Left cardiac atrium (tissue), 4 donors: ENCODE data around the gene ROR2. TPM values are rescaled to one million over a fixed set of nuclear protein-coding genes. Genes with fewer than 3 reads are reported as not detected.
"Not testable (repeated sequence)": the region's sequence is repeated elsewhere in the genome, so short reads cannot be mapped to it uniquely, and the experiment has no call there.

Experiments used
- ATAC-seq, 2 donors: fragments of 200-7000 bp; cut with Tn5 transposase; one replicate each; pipeline ENCODE4 v1.9.1; 2020; ENCODE audit warnings: mild to moderate bottlenecking in 2 of 2, moderate library complexity in 2 of 2
- DNase-seq: peaks from one replicate; pipeline ENCODE4 v3.0.0-alpha.2; 2020
- intact Hi-C, 2 donors: fragments of 100-400 bp; cut with DNase I; formaldehyde crosslinking; loops; one replicate each; pipeline versions ENCODE4 v1.14.1 to v1.15.1; 2022 to 2023
- total RNA-seq, 2 donors: library from RNA; stranded (reverse); fragmentation: NEBNext Ultra II Directional; extraction: Animal tissue kit (Norgen Biotek cat#: 25700); gene quantifications; one replicate each; pipeline ENCODE4 v1.2.1, GENCODE V29; 2021
- donor health status: DM: no; HTN: yes; CAD: no.
- donor health status: DM: no; HTN: yes; CAD: no; lungs with severe emphysema.
- donor health status: DM: yes; HTN: yes; CAD: no.
- donor health status: Dilated cardiomyopathy.

ROR2 gene
- total RNA-seq, 2 donors from 2014 or later = 18.0 to 25.4 TPM

DNA sequence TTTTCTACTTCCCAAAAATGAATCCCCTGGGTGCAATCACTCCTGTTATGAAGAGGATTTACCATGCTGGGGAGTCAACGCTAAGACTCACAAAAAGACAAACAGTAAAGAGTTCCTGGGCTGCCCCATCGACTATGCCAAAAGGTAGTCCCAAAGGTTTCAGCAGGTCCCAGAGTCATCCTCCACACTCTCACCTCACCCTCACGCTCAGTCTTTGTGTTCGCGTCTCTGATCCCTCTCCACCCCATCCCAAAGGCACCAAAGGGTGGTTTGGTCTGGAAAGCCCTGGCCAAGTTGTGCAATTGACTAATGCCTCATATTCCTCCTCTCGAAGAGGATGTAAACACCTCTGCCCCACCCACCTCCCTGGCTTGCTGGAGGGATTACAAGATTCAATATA, 286.2 kb downstream of the ROR2 start:
- DNase-seq = no peak
- no peak for ATAC-seq

DNA sequence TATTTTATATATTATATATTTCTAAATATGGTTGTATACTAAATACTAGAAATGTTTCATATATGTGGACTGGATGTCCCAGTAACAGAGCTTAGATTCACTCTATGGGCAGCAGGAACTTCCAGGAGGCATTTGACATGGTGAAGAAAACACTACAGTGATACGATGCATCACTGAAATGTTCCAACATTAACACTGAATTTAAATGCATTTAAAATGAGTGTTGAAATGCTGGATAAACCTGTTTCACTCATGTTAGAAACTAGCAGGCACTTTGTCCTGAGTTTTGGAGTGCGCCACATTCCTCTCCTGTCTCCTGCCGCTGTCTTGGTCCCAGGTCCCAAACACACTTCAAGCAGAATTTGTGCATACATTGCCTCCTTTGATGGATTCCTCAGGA, 288.6 kb downstream of the ROR2 start:
- DNase-seq (no peak), ATAC-seq (no peak)
- intact Hi-C loops = no loop called here

More for the DNA sequence above, 286.2 kb downstream of the ROR2 start:
- intact Hi-C loops = no loop called here

DNA sequence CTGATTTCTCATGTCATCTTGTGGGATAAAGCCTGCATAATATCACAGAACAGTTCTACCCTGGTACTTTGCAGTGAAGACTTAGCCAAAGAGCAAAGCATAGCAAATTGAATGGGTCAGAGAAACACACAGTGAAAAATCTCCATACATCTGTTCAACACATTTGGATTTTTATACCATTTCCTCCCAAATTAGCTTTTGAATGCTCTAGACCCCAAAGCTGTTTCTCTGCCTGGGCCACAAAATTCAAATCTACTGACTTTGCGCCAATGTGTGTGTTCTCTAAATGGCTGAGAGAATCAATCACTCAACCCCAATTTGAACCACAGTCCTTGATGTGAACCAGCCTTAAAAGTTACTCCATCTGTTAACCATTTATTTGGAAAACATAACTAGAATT, 289.5 kb downstream of the ROR2 start:
- intact Hi-C loops = no loop called here
- DNase-seq (no peak), ATAC-seq (no peak)

DNA sequence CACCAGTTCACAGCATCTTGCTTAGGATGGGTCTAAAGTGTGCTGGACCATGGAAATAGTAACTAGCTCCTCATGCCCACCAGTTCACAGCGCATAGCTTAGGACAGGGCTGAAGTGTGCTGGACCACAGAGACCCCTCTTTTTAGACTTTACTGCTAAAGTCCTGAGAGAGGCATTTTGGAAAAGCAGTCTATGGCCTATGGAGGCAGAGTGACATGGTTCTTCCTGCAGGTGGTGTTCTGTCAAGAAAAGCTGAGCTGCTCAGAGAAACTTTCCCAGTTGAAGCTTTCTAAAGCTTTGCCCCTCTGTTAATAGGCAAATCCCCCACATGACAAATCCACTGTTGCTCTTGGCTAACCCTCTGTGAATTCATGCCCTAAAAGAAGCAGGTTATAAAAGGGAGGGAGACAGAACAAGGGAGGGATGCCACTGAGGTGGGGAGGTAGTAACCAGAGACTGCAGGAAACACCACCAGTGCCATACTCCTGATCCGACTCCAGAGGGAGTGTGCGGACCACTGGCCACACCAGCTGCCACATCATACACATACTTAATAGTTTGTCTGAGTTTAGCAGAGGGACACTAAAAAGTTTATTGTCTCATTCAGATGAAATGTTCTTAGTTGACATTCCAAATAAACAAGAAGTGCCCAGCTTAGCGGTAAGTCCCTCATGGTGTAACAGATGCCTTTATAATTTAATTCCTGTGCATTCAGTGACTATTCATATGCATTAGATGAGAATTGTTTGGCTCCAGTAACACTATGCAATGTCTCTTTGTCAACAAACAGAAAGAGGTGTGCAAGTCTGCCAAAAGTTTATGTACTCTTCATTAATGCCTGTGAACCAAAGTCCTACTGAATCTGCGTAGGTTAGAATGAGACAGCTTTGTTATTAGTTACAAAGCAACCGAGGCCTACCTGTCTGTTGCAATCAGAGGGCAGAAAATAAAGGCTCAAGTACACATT, 290.2 kb downstream of the ROR2 start:
- ATAC-seq (peak; percentile 52 to 57), DNase-seq (no peak)
- intact Hi-C loops = no loop called here

DNA sequence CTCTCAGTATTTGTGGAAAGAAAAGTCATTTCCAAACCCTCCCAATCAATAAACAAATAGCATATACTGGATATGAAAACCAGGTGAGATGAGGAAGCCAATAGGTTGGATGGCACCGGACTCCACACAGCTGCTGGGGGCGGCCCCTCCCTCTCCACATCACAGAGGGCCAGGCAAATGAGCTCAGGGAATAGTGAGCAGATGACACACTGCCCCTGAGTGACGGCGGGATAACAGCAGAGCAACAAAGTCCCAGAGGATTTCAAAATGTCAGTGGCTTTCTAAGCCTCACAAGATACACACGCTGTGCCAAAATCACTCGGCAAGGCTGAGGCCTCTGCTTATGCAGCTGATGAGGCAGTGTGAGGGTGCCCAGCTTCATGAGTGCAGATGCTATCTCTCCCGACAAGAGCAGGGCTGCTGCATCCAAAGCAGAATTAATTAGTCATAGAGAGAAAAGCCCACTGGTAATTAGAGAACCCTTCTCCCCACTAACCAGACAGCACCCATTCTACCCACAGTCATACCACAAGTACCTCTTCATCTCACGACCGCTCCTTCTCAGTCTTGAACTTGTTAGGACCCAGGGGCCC, 291.4 kb downstream of the ROR2 start:
- intact Hi-C loops = no loop called here
- DNase-seq (no peak), ATAC-seq (no peak)

DNA sequence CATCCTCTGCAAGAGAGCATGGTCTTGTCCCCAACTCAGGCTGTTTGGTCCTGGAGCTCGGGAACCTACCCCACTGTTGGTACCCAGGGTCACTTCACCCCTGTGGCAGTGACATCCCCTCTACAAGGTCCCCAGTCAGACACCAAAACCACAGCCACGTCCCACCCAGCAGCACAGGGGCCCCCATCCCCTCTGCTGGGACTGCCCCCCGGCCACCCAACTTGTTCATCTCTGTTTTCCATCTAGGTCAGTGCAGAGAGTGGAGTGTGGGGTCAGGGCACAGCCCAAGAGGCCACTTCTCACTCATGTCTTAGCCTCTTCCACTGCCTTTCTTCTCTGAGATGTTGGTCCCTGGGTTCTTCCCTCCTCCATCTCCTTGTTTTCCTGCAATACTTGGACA, 292.5 kb downstream of the ROR2 start:
- DNase-seq (no peak), ATAC-seq (no peak)
- intact Hi-C loops = no loop called here

DNA sequence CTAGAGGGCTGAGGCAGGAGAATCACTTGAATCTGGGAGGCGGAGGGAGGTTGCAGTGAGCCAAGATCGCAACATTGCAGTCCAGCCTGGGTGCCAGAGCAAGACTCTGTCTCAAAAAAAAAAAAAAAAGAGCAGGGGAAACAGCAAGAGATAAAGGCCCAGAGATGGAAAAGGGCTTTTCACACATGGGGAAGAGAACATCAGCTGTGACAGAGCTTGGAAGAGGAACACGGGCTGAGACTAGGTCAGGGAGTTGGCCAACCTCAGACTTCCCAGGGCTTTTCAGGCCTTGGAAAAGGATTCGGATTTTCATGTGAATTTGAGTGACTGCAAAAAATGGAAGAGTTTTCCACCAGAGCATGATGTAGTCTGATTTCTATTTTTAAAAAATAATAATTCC, 294.4 kb downstream of the ROR2 start:
- ATAC-seq (peak in 1 of 2 donors; percentile 32), DNase-seq (no peak)
- intact Hi-C loops = no loop called here

DNA sequence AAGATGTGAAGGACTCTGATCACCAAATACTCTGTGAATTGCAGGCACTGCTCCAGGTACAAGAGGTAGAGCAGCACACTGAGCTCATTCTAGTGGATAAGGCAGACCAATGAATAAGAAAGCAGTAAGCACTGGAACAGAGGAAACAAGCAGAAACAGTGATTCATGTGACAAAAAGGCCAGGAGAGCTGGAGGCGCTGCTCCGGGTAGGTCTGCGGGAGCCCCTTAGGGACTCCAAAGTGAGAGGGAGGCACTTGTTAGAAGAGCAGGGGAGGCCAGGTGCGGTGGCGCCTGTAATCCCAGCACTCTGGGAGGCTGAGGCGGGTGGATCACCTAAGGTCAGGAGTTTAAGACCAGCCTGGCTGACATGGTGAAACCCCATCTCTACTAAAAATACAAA, 294.8 kb downstream of the ROR2 start:
- intact Hi-C loops = no loop called here
- ATAC-seq = peak in 1 of 2 donors; percentile 22
- DNase-seq = no peak

DNA sequence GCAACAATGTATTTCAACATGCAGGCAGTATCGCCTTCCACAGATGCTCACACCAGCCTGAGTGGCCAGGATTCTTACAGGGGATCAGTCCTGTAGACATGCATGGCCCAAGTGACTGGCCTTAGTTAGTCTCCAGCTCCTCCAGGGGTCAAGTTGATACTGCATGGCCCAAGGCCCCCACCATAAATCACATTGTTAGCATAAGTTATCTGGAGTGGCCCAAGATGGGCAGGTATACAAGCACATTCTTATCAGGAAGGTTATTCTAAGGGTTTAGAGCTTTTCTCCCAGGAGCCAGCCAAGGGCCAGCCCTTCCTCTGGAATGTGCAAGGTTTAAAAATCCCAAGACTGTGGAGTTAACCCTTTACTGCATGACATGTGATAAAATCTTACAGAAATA, 295.5 kb downstream of the ROR2 start:
- DNase-seq (no peak), ATAC-seq (no peak)
- intact Hi-C loops = no loop called here

DNA sequence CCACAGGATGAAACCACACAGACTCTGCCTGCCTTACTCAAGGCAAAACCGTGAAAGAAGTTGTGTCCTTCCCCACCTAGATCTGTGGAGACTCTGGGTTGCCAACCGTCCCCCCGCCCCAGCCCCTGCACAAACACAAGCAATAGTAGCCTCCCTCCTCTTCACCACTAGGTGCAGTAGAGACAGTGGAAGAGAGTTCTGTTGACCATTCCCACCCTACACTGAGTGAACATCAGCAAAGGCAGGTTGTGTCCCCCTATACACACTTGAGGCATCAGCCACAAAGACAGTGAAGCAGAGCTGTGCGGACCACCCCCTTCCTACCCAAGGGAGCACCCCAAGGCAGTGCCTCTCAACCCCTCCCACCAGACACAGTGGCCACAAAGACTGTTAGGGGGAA, 302.7 kb downstream of the ROR2 start:
- ATAC-seq (no peak), DNase-seq (no peak)
- intact Hi-C loops = no loop called here

DNA sequence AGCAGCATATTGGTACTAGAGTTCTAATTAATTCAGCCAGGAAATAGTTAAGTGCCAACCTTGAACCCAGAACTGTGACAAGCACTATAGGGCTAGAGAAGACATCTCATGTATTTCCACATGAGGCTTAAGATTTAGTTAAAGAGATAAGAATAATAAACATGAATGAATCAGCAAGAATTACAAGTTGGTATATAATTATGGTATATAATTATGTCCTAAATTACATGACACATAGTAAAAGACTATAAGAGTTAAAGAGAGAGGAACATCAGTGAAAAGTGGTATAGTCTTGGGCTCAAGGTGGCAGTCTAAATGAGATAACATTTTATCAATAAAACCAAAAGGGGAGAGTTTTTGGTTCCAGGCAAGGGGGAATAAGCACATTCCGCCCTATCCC, 303.3 kb downstream of the ROR2 start:
- ATAC-seq (no peak), DNase-seq (no peak)
- intact Hi-C loops = no loop called here

DNA sequence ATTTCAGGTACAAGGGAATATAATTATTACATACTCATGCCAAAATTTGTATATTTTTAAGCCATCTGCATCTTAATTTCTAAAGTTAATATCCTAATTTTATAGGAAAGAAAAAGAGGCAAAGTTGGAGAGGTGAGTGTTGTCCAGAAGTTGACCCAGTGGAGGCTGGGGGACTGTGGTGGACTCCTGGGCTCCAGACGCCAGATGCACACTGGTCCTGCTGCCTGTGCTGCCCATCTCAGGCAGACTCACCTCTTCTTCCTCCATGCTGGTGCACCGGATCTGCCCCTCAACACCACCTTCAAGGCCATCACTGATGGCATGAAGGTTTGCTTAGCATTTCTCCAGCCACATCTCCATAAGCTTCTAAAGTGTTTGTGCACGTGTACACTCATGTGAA, 305.6 kb downstream of the ROR2 start:
- DNase-seq (no peak), ATAC-seq (no peak)
- intact Hi-C loops = no loop called here

DNA sequence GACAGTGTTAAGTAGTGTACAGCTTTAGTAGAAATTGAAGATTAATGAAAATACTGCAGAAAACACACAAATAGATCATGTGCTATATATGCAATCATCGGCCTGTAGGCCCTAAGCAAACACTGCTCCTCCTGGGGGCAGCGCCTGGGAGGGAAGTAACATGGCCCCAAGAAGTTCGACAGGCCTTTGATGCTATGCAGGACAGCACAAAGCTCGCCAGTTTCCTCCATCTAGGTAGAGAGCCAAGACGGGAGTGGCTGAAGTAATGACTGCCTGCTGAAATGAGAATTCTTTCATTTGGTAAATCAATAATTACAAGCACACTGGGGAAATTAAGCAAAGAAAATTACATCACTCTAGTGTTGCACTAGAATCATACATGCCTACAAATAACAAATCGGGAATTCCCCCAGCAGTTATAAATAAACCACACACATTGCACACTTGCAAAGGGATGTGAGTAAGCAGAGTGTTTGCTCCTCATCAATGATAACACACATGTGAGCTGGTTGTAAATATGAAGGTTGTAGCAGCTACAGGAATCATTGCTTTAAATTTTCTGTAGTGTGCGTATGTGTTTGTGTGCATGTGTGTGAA, 306.4 kb downstream of the ROR2 start:
- intact Hi-C loops = no loop called here
- no peak for ATAC-seq
- DNase-seq = no peak

DNA sequence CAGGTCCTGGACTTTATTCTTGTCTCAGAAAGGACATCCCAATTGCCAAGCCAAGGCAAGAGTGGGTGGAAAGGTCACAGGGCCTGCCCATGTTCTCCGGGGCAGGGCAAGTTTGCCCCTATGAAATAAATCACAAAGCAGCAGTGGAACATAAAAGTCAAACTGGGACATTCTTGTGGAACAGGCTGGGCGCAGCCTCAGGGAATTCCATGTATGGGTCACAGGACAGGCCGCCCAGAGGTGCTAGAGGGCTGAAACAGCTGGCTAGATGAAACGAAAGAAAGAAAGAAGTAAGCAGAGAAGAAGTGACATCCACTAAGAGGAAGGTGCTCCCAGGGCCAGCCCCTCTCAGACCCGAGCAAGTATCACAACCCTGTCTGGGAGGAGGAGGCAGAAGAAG, 307.3 kb downstream of the ROR2 start:
- DNase-seq = no peak
- no peak for ATAC-seq
- intact Hi-C loops = no loop called here

DNA sequence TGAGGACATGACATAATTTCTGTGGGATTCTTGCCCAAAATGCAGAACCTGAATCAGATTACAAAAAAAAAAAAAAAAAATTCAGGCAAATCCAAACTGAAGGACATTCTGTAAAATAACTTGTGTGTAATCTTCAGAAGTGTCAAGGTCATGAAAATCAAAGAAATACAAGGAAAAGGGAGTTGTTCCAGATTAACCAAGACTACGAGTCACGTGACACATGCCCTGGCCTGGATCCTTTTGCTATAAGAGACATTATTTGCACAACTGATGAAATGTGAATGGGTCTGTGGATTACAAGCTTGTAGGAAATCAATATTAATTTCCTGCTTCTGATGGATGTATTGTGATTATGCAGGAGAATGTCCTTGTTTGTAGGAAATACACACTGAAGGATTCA, 309.6 kb downstream of the ROR2 start:
- ATAC-seq = no peak
- no peak for DNase-seq
- intact Hi-C loops = no loop called here

DNA sequence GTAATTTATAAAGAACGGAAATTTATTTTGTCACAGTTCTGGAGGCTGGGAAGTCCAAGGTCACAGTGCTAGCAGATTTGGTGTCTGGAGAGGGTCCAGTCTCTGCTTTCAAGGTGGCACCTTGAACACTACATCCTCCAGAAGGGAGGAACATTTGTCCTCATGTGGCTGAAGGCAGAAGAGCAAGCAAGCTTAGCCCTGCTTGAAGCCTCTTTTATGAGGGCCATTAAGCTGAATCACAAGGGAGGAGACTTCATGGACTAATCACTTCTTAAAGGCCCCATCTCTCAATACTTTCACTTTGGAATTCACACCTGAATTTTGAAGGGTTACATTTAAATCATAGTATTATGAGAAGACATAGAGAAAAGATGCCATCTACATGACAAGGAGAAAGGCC, 311.0 kb downstream of the ROR2 start:
- intact Hi-C loops = no loop called here
- no peak for ATAC-seq
- no peak for DNase-seq

DNA sequence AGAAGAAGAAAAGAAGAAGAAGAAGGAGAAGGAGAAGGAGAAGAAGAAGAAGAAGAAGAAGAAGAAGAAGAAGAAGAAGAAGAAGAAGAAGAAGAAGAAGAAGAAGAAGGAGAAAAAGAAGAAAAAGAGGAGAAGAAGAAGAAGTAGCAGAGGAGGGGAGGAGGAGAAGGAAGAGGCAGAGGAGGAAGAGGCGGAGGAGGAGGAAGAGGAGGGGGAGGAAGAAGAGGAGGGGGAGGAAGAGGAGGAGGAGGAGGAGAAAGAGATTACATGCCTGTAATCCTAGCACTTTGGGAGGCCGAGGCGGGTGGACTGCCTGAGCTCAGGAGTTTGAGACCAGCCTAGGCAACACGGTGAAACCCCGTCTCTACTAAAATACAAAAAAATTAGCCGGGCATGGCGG, 315.2 kb downstream of the ROR2 start:
- DNase-seq, ATAC-seq, intact Hi-C loops: not testable (repeated sequence)

DNA sequence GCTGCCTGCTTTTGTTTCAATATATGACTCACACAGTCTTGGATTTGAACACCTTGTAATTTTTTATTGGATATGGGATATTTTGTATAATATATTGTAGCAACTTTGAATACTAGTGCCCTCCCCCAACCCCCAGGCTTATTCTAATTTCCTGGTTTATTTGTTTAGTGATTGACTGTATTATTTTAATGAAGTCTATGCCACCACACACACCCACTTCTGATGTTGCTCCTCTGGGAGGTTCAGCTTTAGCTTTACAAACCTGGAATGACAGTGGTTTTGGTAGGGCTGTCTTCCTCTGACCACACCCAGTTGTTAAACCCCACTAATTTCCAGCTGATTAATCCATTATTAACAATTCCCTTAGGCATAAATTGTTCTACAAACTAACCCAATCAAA, 320.3 kb downstream of the ROR2 start:
- DNase-seq (no peak), ATAC-seq (no peak)
- intact Hi-C loops = no loop called here

DNA sequence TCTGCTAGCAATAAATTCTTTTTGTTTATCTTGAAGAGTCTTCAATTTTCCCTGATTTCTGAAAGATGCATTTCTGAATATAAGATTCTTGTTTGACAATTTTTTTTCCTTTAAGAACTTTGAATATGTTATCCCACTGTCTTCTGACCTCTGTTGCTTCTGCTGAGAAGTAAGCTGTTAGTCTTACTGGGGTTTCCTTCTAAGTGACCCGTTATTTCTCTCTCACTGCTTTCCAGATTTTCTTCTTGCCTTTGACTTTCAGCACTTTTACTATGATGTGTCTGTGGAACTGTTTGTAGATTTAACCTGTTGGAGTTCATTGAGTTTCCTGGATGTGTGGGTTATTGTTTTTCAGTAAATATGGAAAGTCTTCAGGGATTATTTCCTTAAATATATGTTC, 321.1 kb downstream of the ROR2 start:
- intact Hi-C loops = no loop called here
- no peak for ATAC-seq
- no peak for DNase-seq

DNA sequence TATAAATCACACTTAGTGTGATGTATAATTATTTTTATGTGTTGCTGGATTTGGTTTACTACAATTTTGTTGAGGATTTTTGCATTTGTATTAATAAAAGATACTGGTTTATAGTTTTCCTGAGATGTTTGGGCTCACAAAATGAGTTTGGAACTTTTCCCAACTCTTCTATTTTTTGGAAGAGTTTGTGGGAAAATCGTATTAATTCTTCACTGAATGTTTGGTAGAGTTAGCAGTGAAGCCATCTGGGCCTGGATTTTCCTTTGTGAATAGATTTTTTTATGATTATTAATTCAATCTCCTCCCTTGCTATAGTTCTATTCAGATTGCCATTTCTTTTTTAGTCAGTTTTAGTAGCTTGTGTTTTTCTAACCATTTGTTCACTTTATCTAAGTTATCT, 324.7 kb downstream of the ROR2 start:
- no peak for ATAC-seq
- intact Hi-C loops = no loop called here
- no peak for DNase-seq

DNA sequence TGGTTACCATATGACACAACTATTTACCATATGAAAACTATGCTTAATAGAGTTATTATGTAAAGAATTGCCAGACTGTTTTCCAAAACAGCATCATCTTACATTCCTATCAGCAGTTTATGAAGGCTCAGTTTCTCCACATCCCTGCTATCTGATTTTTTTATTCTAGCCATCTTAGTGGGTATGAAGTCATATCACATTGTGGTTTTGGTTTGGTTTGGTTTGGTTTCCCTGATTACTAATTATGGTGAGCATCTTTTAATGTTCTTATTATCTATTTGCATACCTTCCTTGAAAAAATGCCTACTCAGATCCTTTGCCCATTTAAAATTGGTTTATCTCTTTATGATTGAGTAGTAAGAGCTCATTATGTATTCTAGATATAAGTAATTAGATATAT, 327.0 kb downstream of the ROR2 start:
- DNase-seq (no peak), ATAC-seq (no peak)
- intact Hi-C loops = no loop called here
